ENCODE results near the gene CTCF.
A peak's percentile ranks its signal among the peaks of the same experiment; 100 is the strongest.

The CTCF gene

GRCh38 chr16:67541391-67542263 lies 20.7 kb upstream of the CTCF start:
- H3K27ac ChIP-seq: no peak overlapping the region
- no peak for TF ChIP-seq CTCF (IDR thresholded peaks at IDR 0.05; ENCODE audit: low read depth, low read length)
- H3K36me3 ChIP-seq: peaks cover 80% of the 10 kb centered on the region
- no peaks in the 10 kb centered on the region for H3K27me3 ChIP-seq (ENCODE audit: insufficient read depth, low read depth, severe bottlenecking)
- H3K4me3 ChIP-seq (ENCODE audit: low read depth, low read length): no peak overlapping the region
- H3K9me3 ChIP-seq (ENCODE audit: severe bottlenecking): no peaks in the 10 kb centered on the region
- DNase-seq: no peak

GRCh38 chr16:67542464-67542863 lies 19.9 kb upstream of the CTCF start:
- peaks cover 86% of the 10 kb centered on the region for H3K36me3 ChIP-seq
- H3K4me3 ChIP-seq (ENCODE audit: low read depth, low read length): no peak overlapping the region
- DNase-seq: peak; percentile 75
- TF ChIP-seq CTCF (IDR thresholded peaks at IDR 0.05; ENCODE audit: low read depth, low read length): no peak
- H3K27me3 ChIP-seq (ENCODE audit: insufficient read depth, low read depth, severe bottlenecking): no peaks in the 10 kb centered on the region
- no peak overlapping the region for H3K27ac ChIP-seq
- no peaks in the 10 kb centered on the region for H3K9me3 ChIP-seq (ENCODE audit: severe bottlenecking)

- Histone ChIP-seq H3K27ac (no peak overlapping the region), H3K9me3 (ENCODE audit: severe bottlenecking) (no peaks in the 10 kb centered on the region), H3K27me3 (ENCODE audit: insufficient read depth, low read depth, severe bottlenecking) (no peaks in the 10 kb centered on the region), H3K4me3 (ENCODE audit: low read depth, low read length) (no peak overlapping the region), H3K36me3 (peaks cover 90% of the 10 kb centered on the region)
- no peak for DNase-seq
- no peak for TF ChIP-seq CTCF (IDR thresholded peaks at IDR 0.05; ENCODE audit: low read depth, low read length)
Observed at GRCh38 chr16:67543036-67543435, 19.3 kb upstream of the CTCF start.

GRCh38 chr16:67543582-67543981 lies 18.7 kb upstream of the CTCF start:
- no peak for TF ChIP-seq CTCF (IDR thresholded peaks at IDR 0.05; ENCODE audit: low read depth, low read length)
- Histone ChIP-seq H3K36me3 (peaks cover 92% of the 10 kb centered on the region), H3K9me3 (ENCODE audit: severe bottlenecking) (no peaks in the 10 kb centered on the region), H3K27ac (no peak overlapping the region), H3K27me3 (ENCODE audit: insufficient read depth, low read depth, severe bottlenecking) (no peaks in the 10 kb centered on the region), H3K4me3 (ENCODE audit: low read depth, low read length) (no peak overlapping the region)
- no peak for DNase-seq

- Histone ChIP-seq H3K9me3 (ENCODE audit: severe bottlenecking) (no peaks in the 10 kb centered on the region), H3K36me3 (peaks cover 89% of the 10 kb centered on the region), H3K27me3 (ENCODE audit: insufficient read depth, low read depth, severe bottlenecking) (no peaks in the 10 kb centered on the region), H3K27ac (no peak overlapping the region; the same call in 1 of the 2 replicates), H3K4me3 (ENCODE audit: low read depth, low read length) (no peak overlapping the region)
- no peak for DNase-seq
- TF ChIP-seq CTCF (IDR thresholded peaks at IDR 0.05; ENCODE audit: low read depth, low read length): peak; percentile 39
Observed at GRCh38 chr16:67544329-67544841, 17.9 kb upstream of the CTCF start.
